GM23248 (cell line): ENCODE measurements around the gene STX5. TPM values are rescaled to one million over a fixed set of nuclear protein-coding genes. Genes with fewer than 3 reads are reported as not detected.

Experiments used
- DNase-seq: peaks from one replicate; pipeline ENCODE4 v3.0.0-alpha.2; 2015
- H2AFZ ChIP-seq: fragments of 200-600 bp; sonication (generic); 2 replicates; pipeline ENCODE4 v1.6.1; 2016; ENCODE audit warnings: antibody characterized with exemption
- H3F3A ChIP-seq: fragments of 200-600 bp; sonication (generic); 2 replicates; pipeline ENCODE4 v1.6.1; 2016; ENCODE audit warnings: mild to moderate bottlenecking, antibody characterized with exemption, mixed run types; ENCODE audit not compliant: insufficient read depth
- H3K27ac ChIP-seq: fragments of 200-600 bp; sonication (generic); 2 replicates; pipeline ENCODE4 v1.5.1; 2016; ENCODE audit warnings: mild to moderate bottlenecking
- H3K27me3 ChIP-seq: fragments of 200-600 bp; sonication (generic); replicated peaks from 2 replicates; pipeline ENCODE4 v1.6.1; 2016; ENCODE audit warnings: mild to moderate bottlenecking; ENCODE audit not compliant: insufficient read depth
- H3K36me3 ChIP-seq: fragments of 200-600 bp; sonication (generic); 2 replicates; pipeline ENCODE4 v1.6.1; 2016; ENCODE audit warnings: low read depth, mild to moderate bottlenecking
- H3K4me1 ChIP-seq: fragments of 200-600 bp; sonication (generic); 2 replicates; pipeline ENCODE4 v1.6.1; 2016; ENCODE audit warnings: mild to moderate bottlenecking; ENCODE audit not compliant: insufficient read depth
- H3K4me2 ChIP-seq: fragments of 200-600 bp; sonication (generic); one replicate; pipeline ENCODE4 v1.6.1; 2016; ENCODE audit warnings: mild to moderate bottlenecking; ENCODE audit not compliant: unreplicated experiment
- H3K4me3 ChIP-seq: fragments of 200-600 bp; sonication (generic); 2 replicates; pipeline ENCODE4 v1.5.1; 2016; ENCODE audit warnings: mild to moderate bottlenecking
- H3K79me2 ChIP-seq: fragments of 200-600 bp; sonication (generic); 2 replicates; pipeline ENCODE4 v1.6.1; 2016; ENCODE audit warnings: mild to moderate bottlenecking; ENCODE audit not compliant: insufficient read depth
- H3K9ac ChIP-seq: fragments of 200-600 bp; sonication (generic); 2 replicates; pipeline ENCODE4 v1.6.1; 2016; ENCODE audit warnings: mild to moderate bottlenecking
- H3K9me2 ChIP-seq: fragments of 200-600 bp; sonication (generic); 2 replicates; pipeline ENCODE4 v1.6.1; 2016; ENCODE audit warnings: mixed run types, mild to moderate bottlenecking, moderate library complexity; ENCODE audit not compliant: insufficient read depth
- H3K9me3 ChIP-seq: fragments of 200-600 bp; sonication (generic); one replicate; pipeline ENCODE4 v1.6.1; 2017; ENCODE audit warnings: low read depth
- H4K20me1 ChIP-seq: fragments of 200-600 bp; sonication (generic); 2 replicates; pipeline ENCODE4 v1.6.0; 2016; ENCODE audit not compliant: insufficient read depth
- EZH2 ChIP-seq: fragments of 200-600 bp; sonication (generic); IDR thresholded peaks from 2 replicates; pipeline ENCODE4 v1.6.1; 2018; ENCODE audit warnings: antibody characterized with exemption, mild to moderate bottlenecking; ENCODE audit not compliant: insufficient read depth, poor library complexity, severe bottlenecking
- EZH2phosphoT487 ChIP-seq: fragments of 200-600 bp; sonication (generic); IDR thresholded peaks from 2 replicates; pipeline ENCODE4 v1.6.1; 2018; ENCODE audit warnings: antibody characterized with exemption, moderate library complexity, mild to moderate bottlenecking, low read depth; ENCODE audit not compliant: insufficient read depth
- WGBS, 2 experiments: methylation state at CpG; one replicate each; pipeline ENCODE4 v1.1.6; 2015 to 2017; ENCODE audit warnings: low lambda C conversion rate in 2 of 2, low coverage in 1 of 2; ENCODE audit errors: missing lambda C conversion rate in 2 of 2; 5-methylcytosine and 5-hydroxymethylcytosine counted together
- in situ Hi-C: fragments of 300-500 bp; cut with MboI; formaldehyde crosslinking; loops from 2 replicates; pipeline ENCODE4 v1.15.0; 2020
- polyA plus RNA-seq: library from polyadenylated mRNA; unstranded; fragments of >200 nt; fragmentation: Nextera tagmentation; extraction: Ambion mirVana; gene quantifications from 2 replicates; pipeline ENCODE4 v1.2.1, GENCODE V29; 2016
- total RNA-seq: library from RNA; depleted of rRNA; stranded (reverse); fragments of >200 nt; shearing (Covaris generic); gene quantifications from 2 replicates; pipeline ENCODE4 v1.2.3, GENCODE V29; 2014

STX5 gene
- total and polyA plus RNA-seq, 2 experiments from 2014 or later: 34.0 to 43.9 TPM

DNA sequence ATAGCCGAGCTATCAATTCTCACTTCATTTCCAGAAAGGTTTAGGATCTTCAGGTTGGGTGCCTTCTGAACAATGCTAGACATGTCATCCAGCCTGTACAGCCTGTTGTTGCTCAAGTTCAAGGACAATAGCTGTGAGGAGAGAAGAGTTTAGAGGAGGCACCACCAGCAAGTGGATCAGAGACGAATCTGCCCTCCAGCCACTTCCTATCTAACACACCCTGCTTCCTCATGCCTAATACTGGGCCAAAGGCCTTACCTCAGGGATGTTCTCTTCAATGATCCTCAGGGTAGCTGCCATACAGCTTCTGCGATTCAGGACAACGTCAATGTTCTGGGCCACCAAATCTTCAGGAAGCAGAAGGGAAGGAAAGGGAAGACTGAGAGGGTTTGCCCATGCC, 30.8 kb downstream of the STX5 start:
- Histone ChIP-seq H3K4me3 (no peak overlapping the region), H3K27me3 (no peaks in the 10 kb centered on the region), H3K27ac (no peak overlapping the region), H3K36me3 (peaks cover 60% of the 10 kb centered on the region), H3F3A (peaks cover 26% of the 10 kb centered on the region), H2AFZ (no peak overlapping the region), H3K4me1 (peaks cover 2% of the 10 kb centered on the region), H4K20me1 (no peaks in the 10 kb centered on the region), H3K9me2 (no peaks in the 10 kb centered on the region), H3K9ac (0 out of 2 replicates have a peak overlapping the region, but pooled peaks have one; percentile 6), H3K9me3 (no peaks in the 10 kb centered on the region), H3K79me2 (peaks cover 66% of the 10 kb centered on the region), H3K4me2 (no peak overlapping the region)
- in situ Hi-C loops: no loop called here
- TF ChIP-seq EZH2phosphoT487: no peak
- TF ChIP-seq EZH2: no peak
- 86% methylated on average over 4 of the region's 4 CpGs for WGBS, 2 experiments
- DNase-seq: no peak

- Histone ChIP-seq H3K9ac (no peak overlapping the region), H3K79me2 (peaks cover 62% of the 10 kb centered on the region), H3K27ac (no peak overlapping the region), H3K9me2 (no peaks in the 10 kb centered on the region), H3K27me3 (no peaks in the 10 kb centered on the region), H3F3A (peaks cover 39% of the 10 kb centered on the region), H3K4me1 (peaks cover 5% of the 10 kb centered on the region; the same call in 1 of the 2 replicates), H3K4me2 (no peak overlapping the region), H4K20me1 (no peaks in the 10 kb centered on the region), H2AFZ (no peak overlapping the region), H3K9me3 (no peaks in the 10 kb centered on the region), H3K36me3 (peaks cover 76% of the 10 kb centered on the region), H3K4me3 (no peak overlapping the region)
- in situ Hi-C loops: no loop called here
- WGBS, 2 experiments: 77 to 82% methylated on average over 9 to 10 of the region's 10 CpGs
- no peak for DNase-seq
- no peak for TF ChIP-seq EZH2phosphoT487
- no peak for TF ChIP-seq EZH2
Observed at GRCh38 chr11:62799486-62799885, 32.4 kb downstream of the STX5 start.

- no peak overlapping the region for H3K9ac ChIP-seq
- no peak overlapping the region for H2AFZ ChIP-seq
- peaks cover 30% of the 10 kb centered on the region for H3K79me2 ChIP-seq
- peaks cover 22% of the 10 kb centered on the region for H3K4me1 ChIP-seq
- DNase-seq: no peak
- H3K4me2 ChIP-seq: no peak overlapping the region
- no peak overlapping the region for H3K27ac ChIP-seq
- peaks cover 62% of the 10 kb centered on the region for H3K36me3 ChIP-seq
- no peaks in the 10 kb centered on the region for H4K20me1 ChIP-seq
- no peaks in the 10 kb centered on the region for H3K27me3 ChIP-seq
- H3K4me3 ChIP-seq: no peak overlapping the region
- in situ Hi-C loops: no loop called here
- TF ChIP-seq EZH2: no peak
- no peak for TF ChIP-seq EZH2phosphoT487
- peaks cover 58% of the 10 kb centered on the region for H3F3A ChIP-seq
- WGBS, 2 experiments: 85 to 88% methylated on average over 7 of the region's 7 CpGs
- H3K9me3 ChIP-seq: no peaks in the 10 kb centered on the region
- H3K9me2 ChIP-seq: no peaks in the 10 kb centered on the region
Observed at GRCh38 chr11:62796281-62796680, 35.6 kb downstream of the STX5 start.

DNA sequence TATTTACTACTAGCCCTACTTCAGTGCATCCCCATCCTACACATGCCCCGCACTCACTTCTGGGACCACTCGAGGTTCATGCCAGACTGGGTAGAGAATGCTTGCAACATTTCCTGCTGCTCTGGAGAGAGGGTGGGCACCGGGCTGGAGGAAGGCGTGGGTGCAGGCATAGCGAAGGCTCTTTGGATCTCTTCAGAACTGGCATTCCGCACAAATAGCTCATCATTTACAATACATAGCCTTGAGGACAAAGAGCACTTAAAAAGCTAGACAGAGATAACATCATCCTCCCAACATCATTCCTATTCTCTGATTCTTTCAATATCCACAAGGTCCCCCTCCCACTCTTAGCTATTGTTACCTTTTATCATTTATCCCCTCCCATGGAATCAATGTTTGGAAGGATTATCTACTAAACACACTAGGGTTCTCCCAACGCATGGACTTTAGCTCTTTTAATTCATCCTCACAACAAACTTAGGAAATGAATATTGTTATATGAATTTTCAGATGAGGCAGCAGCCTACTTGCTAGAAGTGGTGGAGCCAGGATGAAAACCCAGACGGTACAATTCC, 37.6 kb downstream of the STX5 start:
- 50 to 54% methylated on average over 8 of the region's 8 CpGs for WGBS, 2 experiments
- Histone ChIP-seq H3K27ac (peak overlapping the region; percentile 54), H3K9me3 (no peaks in the 10 kb centered on the region), H4K20me1 (no peaks in the 10 kb centered on the region), H3K79me2 (peaks cover 30% of the 10 kb centered on the region), H3K4me2 (no peak overlapping the region), H3K4me3 (no peak overlapping the region), H3K9ac (no peak overlapping the region; the same call in 1 of the 2 replicates), H3K36me3 (peaks cover 49% of the 10 kb centered on the region), H3K9me2 (no peaks in the 10 kb centered on the region), H3K4me1 (peaks cover 33% of the 10 kb centered on the region), H3K27me3 (no peaks in the 10 kb centered on the region), H2AFZ (no peak overlapping the region), H3F3A (peaks cover 68% of the 10 kb centered on the region)
- no peak for TF ChIP-seq EZH2phosphoT487
- TF ChIP-seq EZH2: no peak
- peak; percentile 80 for DNase-seq
- in situ Hi-C loops: no loop called here

- TF ChIP-seq EZH2: no peak
- no peak for TF ChIP-seq EZH2phosphoT487
- Histone ChIP-seq H3K4me1 (peaks cover 45% of the 10 kb centered on the region), H2AFZ (no peak overlapping the region), H4K20me1 (no peaks in the 10 kb centered on the region), H3K4me2 (peak overlapping the region; percentile 78), H3K27me3 (no peaks in the 10 kb centered on the region), H3K9me3 (no peaks in the 10 kb centered on the region), H3F3A (peaks cover 66% of the 10 kb centered on the region), H3K27ac (peak overlapping the region; percentile 78), H3K9me2 (no peaks in the 10 kb centered on the region), H3K9ac (peak overlapping the region; percentile 84), H3K79me2 (peaks cover 40% of the 10 kb centered on the region), H3K36me3 (peaks cover 34% of the 10 kb centered on the region), H3K4me3 (peak overlapping the region; percentile 82)
- in situ Hi-C loops: no loop called here
- 22 to 29% methylated on average over 10 to 11 of the region's 11 CpGs for WGBS, 2 experiments
- DNase-seq: no peak
Observed at GRCh38 chr11:62792202-62792575, 39.7 kb downstream of the STX5 start.
